Suppressor macrophage treated with lipopolysaccharide for 4 hours (primary cell): ENCODE data around the gene RABGEF1.
"Not testable (repeated sequence)": the region's sequence is repeated elsewhere in the genome, so short reads cannot be mapped to it uniquely, and the experiment has no call there.

ENCODE experiments used
- DNase-seq: peaks from one replicate; pipeline ENCODE4 v3.0.0-alpha.2; 2020

The RABGEF1 gene

DNA sequence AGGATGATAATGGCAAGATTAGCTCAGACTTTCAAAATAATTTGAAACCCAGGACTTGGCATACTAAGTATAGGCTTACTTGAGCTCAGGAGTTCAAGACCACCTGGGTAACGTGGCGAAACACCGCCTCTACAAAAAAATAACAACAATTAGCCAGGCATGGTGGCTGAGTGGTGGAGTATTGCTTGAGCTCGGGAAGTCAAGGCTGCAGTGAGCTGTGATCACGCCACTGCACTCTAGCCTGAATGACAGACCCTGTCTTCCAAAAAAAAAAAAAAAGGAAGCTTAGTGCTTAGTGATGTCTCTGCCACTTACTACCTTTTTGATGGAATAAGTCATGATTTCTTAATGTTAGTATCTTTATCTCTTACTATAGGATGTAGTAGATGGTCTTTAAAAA is 25.5 kb downstream of the RABGEF1 start:
- no peak for DNase-seq

DNA sequence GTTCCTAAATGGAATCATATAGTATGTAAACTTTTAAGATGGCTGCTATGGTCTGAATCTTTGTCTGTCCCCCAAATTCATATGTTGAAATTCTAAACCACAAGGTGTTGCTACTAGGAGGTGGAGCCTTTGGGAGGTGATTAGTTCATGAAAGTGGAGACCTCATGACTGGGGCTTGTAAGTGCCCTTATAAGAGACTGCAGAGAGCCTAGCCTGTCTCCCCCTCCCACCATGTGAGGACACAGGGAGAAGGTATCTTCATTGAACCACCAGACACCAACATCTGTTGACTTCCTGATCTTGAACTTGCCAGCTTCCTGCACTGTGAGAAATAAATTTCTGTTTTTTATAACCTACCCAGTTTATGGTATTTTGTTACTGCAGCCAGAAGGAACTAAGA is 27.0 kb downstream of the RABGEF1 start:
- DNase-seq, result not testable (repeated sequence)

DNA sequence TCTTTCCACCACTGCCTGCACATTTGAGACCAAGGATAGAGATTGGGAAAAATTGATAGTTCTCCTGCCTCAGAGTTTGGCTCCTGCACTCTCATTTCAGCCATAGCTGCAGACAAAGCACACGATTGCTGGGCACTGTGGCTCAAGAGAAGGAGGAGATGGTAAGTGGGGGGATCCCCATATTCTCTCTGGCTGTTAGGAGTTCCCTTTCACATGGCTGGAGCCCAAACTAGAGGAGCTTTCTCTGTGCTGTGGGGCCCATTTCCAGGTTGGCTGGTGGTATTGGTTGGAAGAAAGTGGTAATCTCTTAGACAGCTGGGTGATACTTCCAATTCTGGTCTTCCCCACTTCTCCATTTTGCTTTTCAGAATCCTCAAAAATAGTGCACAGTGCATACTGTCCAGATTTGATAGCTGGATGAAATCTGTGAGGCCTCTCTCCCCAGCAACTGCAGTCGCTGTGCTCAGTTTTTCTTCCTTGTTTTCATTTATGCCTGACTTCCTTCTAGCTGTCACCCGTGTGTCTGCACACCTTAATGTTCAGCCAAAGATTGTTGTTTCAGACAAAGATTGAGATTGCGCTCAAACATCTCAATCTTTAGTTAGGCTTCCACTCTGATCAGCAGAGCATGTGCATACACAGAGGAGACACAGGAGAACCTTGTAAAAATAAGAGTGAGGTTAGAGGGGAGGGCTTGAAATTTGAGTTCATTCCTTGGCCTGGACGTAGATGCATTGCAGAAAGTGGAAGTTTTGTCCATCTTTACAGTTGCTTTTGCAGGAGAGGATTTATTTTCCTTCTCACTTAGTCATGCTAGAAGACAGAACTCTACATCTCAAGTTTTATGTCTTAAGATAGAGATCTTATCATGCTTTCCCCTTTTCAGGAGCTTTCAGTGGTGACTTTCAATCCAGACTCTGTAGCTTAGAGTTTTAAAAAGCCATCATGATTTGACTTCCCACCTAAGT is 28.6 kb downstream of the RABGEF1 start:
- DNase-seq, result no peak

DNA sequence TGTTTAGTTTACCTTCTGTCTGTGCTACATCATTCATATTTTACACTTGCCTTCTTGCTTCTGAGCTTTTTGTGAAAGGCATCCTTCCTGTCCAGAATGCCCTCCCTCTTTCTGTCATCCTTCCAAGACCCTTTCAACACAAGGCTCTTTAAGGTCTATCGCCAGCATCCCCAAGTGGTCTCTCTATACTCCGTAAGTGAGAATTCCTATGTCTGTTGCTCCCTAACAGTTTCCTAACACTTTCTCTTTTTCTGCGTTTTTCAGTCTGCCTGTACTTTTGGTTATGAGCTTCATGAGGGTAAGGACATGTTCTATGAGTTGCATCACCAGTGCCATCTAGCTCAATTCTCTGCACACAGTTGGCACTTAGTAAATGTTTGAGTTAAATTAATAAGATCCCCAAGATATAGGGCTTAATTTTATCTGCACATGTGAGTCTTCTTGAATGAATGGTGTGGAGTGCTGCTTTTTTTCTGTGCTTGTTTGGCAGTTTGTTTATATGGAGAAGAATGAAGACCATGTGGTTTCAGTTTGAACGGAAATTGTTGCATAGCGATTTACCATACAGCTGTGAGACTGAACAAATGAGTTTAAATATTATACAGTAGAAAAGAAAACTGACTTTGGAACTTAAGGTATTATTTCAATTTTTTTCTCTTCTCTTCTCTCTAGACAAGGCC is 29.4 kb downstream of the RABGEF1 start:
- no peak for DNase-seq

DNA sequence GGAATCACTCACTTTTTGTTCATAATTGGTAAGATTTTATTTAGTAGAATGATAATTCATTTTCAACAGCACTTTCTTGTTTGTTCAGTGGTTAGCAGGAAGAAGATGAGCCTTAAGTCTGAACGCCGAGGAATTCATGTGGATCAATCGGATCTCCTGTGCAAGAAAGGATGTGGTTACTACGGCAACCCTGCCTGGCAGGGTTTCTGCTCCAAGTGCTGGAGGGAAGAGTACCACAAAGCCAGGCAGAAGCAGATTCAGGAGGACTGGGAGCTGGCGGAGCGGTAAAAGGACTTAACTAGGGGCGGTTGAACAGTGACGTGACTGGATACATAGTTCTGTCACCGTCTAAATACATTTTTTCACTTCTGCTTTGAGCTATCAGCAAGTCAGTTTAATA is 31.3 kb downstream of the RABGEF1 start:
- no peak for DNase-seq

DNA sequence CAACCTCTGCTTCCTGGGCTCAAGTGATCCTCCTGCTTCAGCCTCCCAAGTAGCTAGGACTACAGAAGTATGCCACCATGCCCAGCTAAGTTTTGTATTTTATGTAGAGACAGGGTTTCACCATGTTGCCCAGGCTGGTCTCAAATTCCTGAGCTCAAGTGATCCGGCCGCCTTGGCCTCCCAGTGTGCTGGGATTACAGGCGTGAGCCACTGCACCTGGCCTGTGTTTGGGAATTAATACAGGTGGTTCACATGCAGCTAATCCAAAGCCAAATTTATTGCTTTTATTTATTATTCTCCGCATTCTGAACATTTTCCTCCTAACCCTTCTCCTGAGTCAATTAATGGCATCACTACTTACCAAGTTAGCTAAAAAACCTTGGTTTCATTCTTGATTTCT is 33.2 kb downstream of the RABGEF1 start:
- DNase-seq, result not testable (repeated sequence)

DNA sequence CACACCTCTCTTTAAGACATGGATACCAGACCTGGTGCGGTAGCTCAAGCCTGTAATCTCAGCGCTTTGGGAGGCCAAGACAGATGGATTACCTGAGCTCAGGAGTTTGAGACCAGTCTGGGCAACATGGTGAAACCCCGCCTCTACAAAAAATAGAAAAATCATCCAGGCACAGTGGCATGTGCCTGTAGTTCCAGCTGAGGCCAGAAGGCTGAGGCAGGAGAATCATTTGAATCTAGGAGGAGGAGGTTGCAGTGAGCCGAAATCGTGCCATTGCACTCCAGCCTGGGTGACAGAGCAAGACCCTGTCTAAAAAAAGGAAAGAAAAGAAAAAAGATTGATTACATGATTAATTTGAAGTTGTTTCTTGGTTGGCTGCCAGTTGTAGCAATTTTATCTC is 35.9 kb downstream of the RABGEF1 start:
- not testable (repeated sequence) for DNase-seq

DNA sequence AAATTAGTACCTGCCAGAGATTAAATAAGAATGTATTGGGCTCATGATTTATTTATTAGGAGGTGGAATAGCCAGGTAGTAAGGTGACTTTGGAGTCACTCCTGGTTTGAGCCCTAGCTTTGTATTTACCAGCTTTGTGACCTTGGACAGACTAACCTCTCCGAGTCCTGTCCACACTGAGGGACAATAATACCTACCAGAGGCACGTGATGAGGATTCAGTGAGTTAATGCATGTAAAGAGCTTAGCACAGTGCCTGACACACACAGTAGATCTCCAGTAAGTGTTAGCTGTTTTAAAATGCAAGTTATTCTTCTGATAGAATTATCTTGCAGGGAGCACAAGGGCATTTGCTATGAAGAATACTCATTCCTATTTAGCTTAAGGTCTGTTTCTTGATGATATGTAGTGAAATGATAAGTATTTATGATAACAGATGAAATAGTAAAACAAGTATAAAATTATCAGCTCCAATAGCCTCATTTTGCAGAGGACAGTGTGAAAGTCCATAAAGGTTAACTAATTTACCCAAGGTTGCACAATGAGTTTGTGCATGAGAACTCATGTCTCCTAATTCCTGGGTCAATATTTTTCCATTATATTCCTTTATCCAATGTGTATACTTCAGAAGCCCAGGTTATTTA is 36.4 kb downstream of the RABGEF1 start:
- no peak for DNase-seq

DNA sequence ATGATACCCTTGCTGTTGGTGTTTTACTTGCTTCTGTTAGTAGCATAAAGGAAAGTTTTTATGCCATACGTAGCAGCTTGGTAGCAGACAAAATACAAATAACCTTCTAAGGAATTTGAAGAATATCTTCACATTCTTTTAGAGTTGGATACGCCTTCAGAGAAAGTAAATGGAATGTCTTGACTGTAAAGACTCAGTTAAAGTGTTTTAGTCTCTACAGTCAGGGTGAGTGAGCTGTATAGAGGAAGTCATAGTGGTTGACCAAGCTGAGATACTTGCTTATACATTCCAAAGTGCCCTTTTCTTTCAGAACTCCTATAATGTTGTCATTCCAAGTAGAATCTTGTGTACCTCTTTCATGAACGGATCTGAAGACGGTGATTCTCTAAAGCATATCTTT is 37.7 kb downstream of the RABGEF1 start:
- DNase-seq, result no peak

DNA sequence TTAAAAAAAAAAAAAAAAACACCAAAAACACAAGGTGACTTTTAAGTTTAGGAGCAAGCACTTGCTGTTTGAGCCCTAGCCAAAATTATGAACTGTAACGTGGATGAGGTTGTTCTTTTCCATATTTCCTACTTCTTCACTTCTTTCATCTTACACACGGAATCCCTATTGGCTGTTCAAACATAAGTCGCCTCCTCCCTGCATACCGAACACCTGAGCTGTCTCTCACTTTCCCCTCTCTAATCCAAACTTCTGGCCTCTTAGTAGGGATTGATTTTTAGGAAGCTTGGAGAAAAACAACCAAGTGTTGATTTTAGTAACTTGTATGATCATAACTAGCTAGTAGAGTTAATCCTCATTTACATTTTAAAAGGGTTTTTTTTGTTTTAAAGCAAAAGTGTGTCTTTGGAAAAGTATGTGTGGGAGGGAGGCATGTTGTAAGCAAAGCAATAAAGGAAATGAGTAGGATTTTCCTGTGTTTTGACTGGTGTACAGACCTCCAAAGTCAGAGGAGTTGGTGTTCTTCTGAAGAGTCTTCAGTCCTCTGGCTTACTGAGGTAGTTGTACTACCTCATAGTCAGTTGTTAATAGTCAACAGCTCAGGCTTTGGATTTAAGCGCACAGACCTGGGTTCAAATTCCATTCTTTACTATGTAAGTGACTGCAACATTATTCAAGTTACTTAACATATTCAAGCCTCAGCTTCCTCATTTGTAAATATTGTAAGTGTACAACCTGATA is 39.3 kb downstream of the RABGEF1 start:
- peak; percentile 48 for DNase-seq

DNA sequence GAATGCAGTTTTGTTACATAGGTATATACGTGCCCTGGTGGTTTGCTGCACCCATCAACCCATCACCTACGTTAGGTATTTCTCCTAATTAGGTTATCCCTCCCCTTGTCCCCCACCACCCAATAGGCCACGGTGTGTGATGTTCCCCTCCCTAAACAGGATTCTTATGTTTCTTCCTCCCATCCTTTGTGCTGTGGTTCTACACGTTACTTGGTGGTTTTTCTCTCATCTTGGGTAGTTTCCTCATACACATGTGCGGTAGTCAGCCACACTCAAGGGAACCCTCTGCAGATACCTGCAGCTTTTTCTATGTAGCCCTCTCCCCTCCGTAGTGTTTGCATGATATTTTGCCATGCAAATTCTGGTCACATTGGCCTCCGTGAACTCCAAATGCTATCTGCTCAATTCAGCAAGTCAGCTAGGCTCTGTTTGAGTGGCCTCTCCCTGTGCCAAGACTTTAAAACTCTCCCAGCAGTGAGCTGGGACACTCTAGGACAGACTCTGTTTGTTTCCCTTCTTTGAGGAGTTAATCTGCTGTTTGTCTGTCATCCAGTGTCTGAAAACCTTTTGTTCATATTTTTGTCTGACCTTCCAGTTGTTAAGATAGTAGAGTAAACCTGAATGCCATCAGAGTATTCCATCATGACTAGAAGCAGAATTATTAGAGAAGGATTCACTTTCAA is 41.0 kb downstream of the RABGEF1 start:
- DNase-seq, result no peak

DNA sequence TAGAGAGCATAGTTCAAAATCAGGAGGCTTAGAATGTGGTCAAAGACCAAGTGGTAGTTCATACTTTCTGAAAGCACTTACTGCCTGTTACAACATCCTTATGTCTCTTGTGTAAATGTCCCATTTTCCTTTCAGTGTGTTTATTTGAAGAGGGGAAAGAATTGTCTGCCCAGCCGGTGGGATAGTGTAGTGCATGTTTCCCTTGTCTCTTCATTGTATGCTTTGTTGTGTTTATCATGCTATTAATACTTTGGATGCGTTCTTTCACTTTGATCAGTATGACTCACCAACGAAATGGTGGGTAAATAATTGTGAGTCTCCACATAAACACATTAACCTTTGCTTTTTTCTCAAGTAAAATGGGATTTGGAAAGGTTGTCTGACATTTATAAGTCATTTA is 42.3 kb downstream of the RABGEF1 start:
- not testable (repeated sequence) for DNase-seq

DNA sequence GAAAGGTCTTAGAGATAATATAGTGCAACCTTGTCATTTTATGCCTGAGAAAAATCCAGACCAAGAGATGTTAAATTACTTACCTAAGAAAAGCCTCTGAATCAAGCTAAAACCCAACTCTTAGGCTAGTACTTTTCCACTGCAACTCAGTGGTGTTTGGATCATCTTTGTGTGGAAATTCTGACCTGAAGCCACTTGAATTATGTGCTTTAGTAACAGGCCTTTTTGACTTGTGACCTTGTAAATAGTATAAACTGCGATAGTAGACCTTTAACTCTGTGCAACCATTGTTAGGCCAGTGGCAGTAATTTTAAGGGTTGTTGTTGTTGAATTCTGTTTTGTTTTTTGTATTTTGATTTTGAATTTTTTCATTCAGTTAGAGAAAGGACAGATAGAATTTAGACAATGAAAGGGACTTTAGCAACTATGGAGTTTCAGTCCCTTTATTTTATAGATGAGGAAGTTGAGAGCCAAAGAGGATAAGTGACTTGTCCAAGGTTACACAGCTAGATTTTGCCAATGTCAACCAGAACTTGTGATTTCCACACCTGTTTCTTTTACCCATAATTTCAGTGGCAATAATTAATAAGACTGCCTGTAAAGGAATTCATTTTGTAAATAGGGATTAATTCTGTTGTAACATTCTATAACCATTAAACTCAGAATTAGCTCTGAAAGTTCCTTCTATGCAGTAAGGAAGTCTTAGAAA is 43.5 kb downstream of the RABGEF1 start:
- DNase-seq, result not testable (repeated sequence)

DNA sequence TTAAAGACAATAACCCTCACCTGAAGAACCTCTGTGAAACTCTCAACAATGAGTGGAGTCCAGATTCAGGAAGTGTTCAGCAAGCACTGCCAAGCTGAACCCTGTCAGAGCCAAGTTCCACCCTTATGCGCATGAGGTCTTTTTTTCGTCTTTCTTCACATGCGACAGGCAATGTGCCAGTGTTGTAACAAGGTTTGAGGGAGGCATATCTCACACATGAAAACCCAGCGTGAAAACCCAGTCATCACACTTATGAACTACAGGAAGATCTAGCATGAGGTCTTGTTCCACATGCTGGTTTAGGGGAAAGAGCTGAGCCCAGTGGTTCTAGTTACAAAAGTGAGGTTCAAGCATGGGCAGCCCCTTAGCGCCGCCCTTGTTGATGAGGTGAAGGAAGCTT is 49.7 kb downstream of the RABGEF1 start:
- DNase-seq, result no peak

DNA sequence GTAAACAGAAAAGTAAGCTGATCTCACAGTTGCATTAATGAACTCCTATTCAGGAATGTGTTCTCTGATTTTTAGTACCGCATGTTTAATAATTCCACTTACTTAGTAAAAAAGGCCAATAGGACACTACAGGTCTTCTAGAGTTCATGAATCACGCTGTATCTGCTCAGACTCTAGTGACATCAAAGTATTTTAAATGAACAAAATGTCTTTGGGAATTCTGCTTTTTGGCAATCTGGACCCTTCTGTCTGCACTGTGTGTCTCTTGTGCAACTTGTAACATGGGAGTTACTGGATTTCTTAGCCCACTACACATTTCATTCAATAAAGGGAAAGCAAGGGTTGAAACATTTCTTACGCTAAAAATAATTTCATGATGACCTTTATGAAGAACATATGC is 50.2 kb downstream of the RABGEF1 start:
- DNase-seq, result no peak

DNA sequence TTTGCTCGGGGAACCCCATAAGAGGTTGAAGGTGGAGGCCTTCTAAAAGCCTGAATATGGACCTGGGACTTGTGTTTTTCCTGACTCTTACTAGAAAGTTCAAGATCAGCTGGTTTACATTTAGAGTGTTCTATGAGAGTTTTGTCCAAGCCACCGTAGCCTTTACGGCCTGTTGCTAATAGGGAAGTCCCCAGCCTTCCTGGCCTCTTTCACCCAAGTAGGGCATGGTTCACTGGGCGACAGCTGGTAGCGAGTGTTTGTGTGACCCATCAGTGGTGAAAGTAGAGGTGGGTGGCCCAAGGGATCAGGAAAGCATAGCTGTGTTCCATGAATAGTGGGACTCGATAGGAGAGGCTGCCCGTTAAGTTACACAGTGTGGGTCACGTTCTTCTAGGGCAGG is 60.1 kb downstream of the RABGEF1 start:
- no peak for DNase-seq

DNA sequence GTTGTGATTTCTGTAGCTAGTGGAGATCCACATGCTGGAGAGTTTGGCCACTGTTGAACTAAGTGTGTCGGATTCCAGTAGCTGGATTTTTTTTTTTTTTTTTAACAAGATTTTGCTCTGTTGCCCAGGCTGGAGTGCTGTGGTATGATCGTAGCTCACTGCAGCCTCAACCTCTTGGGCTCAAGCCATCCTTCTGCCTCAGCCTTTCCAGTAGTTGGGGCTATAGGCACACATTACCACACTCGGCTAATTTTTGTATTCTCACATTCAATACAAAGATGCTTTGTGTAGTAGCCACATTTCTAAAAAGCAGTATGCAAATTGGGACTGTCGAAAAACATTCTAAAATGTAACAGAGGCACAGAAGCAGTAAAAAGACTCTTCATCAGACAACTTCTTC is 63.5 kb downstream of the RABGEF1 start:
- no peak for DNase-seq

DNA sequence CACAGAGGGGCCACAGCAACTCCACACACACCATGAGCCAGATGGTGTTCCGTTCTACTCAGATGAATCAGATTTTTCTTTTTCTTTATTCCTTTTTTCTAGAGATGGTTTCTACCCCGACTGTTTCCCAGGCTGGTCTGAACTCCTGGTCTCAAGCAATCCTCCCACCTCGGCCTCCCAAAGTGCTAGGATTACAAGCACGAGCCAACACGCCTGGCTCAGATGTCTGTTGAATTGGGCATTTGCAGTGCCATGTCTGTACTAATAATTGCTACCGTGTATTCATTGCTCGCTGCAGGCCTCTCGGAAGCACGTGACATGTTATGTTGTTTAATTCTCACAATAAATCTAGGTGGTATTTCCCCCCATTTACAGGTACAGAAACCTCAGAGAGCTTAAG is 67.2 kb downstream of the RABGEF1 start:
- DNase-seq, result no peak

DNA sequence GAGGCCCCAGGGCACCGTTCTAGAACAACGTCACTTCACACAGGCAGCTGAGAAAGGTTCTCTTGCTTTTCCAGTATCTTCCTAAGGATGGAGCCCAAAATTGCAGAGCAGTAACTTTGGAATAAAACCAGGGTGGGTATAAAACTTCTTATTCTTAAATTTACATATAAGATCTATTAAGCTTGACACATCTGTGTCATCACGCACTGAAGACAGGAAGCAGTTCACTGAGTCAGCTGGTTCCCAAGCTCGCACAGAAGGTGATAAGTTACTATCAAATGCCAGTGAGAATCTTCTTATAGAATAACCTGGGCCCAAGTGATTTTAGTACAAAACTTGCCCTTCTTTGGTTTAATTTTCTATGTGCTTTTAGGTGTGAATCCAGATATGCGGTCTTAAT is 70.2 kb downstream of the RABGEF1 start:
- no peak for DNase-seq

DNA sequence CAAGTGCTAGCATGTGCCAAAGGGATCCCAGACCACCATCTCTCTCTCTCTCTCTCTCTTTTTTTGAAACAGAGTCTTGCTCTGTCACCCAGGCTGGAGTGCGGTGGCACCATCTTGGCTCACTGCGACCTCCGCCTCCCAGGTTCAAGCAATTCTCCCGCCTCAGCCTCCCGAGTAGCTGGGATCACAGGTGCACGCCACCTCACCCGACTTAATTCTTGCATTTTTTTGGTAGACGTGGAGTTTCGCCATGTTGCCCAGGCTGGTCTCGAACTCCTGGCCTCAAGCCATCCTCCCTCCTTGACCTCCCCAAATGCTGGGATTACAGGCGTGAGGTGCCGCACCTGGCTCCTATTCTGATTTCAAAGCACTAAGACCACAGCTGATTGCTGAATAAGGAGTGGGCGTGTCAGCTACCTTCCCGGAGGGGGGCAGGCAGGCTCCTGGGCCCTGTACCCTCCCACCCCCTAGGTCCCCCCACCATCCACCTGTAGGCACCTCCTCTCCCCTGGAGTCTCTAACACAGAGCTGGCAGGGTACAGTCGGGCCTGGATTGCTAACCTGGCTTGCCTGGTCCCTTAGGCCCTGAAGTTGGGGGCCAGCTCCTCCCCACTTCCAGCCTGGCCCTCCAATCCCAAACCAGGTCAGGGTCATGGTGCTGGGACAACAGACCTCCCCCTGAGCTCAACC is 74.8 kb downstream of the RABGEF1 start:
- not testable (repeated sequence) for DNase-seq

DNA sequence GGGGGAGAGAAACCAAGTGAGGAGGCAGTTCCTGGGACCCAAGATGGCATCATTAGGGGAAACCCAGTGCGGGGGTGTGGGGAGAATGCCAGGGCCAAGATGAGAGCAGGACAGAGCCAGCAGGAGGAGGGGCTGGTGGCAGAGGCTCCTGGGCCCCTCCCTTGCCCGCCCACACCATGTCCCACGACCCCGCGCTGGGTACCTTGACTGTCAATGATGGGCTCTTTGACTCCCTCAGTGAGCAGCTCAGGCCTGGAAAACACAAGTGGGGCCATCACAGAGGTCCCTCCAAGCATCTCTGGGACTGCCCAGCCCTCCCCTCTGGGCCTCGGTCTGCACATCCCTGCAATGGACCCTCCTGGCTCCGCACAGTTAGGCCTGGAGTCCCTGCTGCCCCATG is 75.4 kb downstream of the RABGEF1 start:
- DNase-seq, result no peak
